HG03469 (cell line): ENCODE measurements around the gene CCDC63.

Experiments used
- ATAC-seq: cut with Tn5 transposase; IDR thresholded peaks from one replicate; pipeline ENCODE4 v1.9.1; 2021; ENCODE audit warnings: mild to moderate bottlenecking, moderate library complexity, moderate number of reproducible peaks; ENCODE audit not compliant: unreplicated experiment

CCDC63 gene

GRCh38 chr12:110920324-110920910 is 73.6 kb downstream of the CCDC63 start, which contains the start of gene MYL2:
Gene MYL2 (minus strand): TSS chr12:110920579. CDS start chr12:110920529, 50 bp downstream.
- ATAC-seq = no peak

DNA sequence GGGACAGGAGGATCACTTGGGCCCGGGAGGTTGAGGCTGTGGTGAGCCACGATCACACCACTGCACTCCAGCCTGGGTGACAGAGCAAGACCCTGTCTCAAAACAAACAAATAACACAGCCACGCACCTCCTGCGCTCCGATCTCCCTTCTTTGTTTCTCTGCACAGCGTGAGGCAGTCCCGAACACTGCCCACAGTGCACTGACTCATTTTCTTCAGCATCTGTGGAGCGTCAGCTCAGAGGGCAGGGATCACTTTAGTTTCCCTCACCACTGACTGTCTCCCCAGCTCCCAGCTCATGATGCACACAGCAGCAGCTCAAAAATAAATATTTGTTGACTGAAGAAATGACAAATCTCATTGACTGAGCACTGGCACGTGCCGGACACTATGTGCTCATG is 74.5 kb downstream of the CCDC63 start:
- ATAC-seq = no peak

GRCh38 chr12:110922652-110923051 is 75.9 kb downstream of the CCDC63 start:
- ATAC-seq = no peak

DNA sequence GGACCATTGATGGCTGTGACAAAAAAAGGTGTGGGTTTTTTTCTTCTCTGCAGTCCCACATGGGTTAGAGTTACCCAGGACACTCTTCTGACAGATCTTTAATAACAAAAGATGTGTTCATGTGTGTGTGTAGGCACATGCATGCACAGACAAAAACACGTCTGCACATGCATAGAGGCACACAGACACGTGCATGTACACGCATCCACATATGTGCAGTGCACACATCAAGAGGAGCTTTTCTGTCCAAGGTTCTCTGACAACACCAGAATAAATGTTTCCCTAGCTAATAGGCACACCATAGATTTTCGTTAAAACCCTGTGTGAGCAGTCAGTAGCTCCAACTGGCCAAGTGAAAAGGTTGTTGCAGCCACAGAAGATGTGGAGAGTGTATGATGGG is 76.4 kb downstream of the CCDC63 start:
- no peak for ATAC-seq

DNA sequence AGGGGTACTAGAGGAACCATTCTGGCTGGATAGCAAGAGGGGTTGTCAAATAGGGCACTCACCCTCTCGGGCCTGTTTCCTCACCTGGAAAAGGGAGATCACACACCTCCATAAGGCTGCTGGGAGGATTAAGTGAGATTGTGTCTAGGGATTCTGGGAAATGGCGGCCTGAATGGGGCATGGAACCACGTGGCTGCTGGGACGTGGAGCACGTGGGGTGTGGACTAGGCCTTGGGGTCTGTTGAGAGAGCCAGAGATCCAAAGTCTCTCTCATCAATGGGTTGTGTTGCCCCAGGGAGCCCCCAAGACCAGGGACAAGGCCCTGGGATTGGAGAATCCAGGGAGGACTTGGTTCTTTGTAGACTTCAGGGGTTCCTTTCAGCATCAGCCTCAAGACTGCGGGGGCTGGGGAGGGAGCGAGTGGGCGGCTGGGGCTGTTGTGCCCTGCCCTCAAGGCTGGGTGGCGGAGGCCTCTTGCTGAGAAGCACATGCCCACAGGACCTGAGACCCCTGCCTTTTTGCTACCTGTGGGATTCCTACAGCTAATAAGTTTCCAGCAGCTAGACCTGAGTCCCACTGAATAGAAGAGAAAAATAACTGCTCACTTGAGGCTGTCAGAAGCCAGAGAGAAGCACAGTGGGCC is 77.0 kb downstream of the CCDC63 start:
- no peak for ATAC-seq

DNA sequence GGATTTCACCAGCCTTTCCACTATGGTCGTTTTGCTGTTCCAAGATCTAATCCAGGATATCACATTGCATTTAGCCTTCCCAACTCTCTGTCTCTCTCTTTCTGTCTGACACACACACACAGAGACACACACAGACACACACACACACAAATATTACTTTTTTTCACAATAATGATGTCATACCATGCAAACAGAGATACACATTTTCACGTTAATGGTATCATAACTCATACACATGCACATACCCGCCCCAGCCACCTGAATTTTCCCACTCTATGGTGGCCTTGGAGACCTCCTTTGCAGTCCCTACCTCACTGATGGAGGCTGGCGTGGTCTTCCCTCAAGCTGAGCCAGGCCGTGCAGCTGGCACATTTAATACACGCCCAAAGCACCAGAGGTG is 80.8 kb downstream of the CCDC63 start:
- ATAC-seq = no peak

DNA sequence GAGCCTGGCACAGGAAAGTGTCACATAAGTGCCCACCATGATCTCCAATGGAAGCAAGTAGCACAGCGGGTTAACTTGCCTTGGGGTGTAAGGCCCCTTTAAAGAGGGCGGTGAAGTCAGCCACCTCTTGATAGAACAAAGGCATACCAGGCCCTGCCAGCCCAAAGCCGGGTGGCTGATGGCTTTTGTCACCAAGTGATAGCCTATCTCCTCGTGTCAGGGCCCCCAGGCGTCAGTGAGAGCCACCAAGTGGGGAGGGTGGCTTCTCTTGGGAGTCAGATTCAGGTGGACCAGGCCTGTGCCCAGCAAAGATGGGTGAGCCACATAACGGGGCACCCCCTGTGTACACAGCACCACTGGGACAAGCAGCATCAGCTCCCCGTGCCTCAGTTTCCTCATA is 81.9 kb downstream of the CCDC63 start:
- ATAC-seq = no peak

DNA sequence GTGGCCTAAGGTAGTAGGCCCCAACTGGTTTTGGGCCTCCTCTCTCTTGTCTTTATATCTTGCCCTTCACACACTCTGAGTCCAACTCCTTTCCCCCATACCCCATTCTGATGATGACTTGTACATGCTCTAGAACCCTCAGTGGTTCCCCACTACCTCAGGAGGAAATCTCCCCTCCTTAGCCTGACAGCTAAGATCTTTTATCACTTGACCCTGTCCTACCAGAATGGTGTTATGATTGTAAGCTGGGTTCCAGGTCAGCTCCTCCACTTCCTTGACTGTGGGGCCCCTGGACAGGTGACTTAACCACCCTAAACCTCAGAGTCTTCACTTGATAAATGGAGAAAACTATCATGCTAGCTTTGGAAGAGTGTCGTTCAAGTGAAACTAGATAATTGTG is 83.0 kb downstream of the CCDC63 start:
- no peak for ATAC-seq

DNA sequence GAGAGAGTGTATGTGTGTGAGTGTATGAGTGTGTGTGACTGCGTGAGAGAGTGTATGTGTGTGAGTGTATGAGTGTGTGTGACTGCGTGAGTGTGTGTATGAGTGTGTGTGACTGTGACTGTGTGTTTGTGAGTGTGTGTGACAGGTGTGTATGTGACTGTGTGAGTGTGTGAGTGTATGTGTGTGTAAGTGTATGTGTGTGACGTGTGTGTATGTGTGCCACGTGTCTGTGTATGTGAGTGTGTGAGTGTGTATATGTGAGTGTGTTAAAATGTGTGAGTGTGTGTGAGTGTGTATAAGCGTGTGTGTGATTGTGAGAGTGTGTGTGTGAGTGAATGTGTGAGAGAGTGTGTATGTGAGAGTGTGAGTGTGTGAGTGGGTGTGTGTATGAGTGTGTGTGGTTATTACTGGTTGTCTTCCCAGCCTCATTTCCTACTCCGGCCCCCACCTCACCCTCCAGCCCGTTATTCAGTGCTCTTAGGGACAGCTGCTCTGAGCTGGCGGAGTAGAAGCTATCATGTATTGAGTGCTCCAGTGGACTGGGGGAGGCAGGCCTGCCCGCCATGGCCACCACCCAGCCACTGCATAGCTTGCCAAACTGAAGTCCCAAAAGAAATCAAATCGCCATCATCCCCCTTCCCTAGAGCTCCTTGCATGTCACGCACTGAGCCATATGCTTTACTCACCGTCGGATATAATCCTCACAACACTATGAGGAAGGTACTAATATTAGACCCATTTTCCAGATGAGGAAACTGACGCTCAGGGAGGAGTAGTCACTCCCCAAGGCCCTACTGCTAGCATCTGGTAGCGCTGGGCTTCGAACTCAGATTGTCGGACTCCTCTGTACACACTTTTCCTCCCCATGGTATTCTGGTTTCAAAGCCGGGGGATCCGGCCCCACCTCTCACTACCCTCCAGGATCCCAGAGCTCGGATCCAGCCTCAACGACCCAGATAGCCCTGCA is 83.8 kb downstream of the CCDC63 start:
- no peak for ATAC-seq

DNA sequence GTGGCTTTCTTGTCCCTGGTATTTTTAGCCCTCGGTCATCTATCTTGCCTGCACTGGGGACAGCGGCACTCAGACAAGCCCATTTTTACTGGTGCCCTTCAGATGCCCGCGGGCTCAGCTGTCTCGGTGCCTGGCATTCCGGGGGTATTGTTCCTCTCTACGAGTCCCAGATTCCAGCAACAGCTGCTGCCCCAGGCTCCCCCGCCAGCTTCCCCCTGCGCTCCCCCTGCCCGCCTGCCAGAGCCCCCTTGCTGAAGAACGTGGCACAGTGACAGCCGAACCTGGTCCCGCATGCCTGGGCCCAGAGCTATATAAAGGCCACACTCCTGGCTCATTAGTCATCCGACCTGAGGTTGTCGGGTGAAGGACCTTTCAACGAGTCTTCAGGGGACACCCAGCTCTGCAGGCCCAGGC is 84.5 kb downstream of the CCDC63 start:
- ATAC-seq = no peak

GRCh38 chr12:110932046-110932445 is 85.3 kb downstream of the CCDC63 start:
- no peak for ATAC-seq

DNA sequence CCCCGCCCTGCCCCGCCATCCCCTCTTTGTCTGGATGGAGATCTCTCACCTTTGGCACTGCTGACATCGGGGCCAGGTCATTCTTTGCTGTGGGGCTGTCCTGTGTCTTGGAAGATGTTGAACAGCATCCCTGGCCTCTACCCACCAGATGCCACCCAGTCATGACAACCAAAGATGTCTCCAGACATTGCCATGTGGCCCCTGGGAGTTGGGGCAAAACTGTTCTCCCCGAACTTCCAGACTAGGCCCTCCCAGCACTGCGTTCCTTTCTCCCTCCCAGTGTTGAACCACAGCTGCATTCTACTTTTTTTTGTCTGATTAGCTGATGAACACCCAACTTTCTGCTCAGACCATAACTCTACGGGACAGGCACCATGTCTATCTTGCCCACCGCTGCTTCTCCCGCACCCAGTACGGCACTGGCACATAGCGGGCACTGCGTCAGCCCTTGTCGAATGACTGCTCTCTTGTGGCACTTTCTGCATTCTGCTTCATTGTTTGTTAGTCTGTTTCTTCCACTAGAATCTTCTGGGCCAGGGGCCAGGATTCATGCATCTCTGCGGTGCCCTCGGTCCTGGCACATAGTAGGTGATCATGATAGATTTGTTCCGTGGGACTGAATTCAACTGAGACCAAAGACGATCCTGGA is 86.7 kb downstream of the CCDC63 start:
- no peak for ATAC-seq

DNA sequence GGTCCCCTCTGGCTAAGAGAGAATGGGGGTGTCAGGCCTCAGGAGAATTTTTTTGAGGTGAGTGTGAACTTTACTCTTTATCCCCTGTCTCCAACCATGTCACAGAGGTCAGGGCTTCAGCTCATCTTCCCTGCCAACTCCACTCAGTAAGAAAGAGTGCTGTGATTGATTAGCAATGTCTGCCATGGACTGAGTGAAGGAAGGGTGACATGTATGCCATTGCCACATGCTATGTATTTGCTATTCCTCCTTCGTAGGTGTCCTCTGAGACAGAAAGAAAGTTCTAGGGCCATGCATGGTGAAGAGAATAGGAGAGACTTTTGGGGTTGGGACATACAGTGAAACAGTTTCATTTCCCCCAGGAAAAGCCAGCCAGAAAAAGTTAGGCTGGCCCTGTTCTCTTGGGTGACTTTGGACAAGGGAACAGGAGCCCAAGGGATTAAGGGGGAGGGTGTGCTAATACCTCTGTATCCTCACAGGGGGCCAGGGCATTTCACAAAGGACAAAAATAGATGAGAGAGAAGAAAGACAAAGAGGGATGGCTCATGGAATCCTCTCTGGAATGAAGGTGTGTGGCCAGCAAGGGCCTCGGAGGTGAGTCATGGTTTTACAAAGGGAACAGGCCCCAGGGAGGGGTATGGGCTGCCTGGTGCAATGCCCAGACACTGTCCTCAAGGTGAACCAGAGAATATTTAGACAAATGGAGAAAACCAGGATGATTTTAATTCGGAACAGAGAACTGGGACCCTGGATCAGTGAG is 87.5 kb downstream of the CCDC63 start:
- ATAC-seq = no peak

DNA sequence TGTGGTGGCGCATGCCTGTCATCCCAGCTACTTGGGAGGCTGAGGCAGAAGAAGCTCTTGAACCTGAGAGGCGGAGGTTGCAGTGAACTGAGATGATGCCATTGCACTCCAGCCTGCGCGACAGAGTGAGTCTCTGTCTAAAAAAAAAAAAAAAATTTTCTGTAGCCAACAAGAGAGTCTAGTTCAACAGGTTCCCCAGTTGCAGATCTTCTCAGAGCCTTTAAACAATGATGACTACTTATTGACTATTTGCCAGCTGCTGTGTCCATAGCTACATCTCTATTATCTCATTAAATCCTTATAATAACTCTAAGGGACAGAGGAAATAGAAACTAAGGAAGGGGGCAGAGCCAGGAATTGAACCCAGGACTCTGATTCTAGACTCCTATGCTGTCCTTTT is 88.8 kb downstream of the CCDC63 start:
- no peak for ATAC-seq

DNA sequence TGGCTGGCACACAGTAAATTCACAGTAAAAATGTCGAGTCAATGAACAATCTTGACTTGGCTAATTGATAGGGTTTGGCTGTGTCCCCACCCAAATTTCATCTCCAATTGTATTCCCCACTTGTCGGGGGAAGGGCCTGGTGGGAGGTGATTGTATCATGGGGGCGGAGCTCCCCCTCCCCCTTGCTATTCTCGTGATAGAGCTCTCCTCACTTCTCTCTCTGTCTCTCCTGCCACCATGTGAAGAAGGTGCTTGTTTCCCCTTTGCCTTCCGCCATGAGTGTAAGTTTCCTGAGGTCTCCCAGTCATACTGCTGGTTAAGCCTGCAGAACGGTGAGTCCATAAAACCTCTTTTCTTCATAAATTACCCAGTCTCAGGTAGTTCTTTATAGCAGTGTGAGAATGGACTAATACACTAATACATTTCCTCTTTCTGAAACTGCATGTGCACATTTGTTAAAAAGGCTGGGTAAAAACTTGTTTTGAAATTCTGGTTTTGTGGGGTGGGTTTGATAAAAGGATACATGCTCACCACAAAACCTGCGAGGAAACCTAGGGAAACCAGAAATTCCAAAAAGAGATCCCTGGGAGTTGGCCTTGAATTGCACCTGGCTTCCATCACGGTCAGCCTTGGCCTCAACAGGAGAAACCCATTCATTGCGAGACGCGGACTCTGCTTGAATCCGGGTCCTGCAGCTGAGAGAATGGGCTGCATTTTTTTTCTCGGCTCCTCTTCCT is 89.7 kb downstream of the CCDC63 start:
- no peak for ATAC-seq

DNA sequence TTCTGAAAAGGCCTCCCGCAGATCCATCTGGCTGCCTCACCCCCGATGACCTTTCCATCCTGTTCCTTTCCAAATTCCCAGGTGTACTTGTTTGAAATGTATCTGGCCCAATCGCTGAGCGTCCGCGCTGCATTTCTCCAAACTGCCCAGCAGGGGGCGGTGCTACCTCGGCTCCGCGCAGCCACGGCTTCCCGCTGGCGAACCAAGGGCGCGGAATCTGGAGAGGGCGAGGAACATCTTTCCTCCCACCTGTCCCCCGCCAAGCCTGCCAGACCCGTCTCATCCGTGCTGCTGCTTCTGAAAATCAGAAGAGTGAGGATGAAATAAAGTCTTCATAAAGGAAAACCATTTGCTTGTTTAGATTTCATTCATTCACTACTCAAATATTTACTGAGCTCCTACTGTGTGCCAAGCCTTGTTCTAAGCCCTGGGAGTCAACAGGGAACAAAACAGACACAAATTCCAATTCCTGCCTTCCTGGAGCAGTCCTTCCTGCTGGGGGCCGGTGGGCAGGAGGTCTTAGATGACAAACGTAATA is 90.4 kb downstream of the CCDC63 start:
- no peak for ATAC-seq

- no peak for ATAC-seq
Measured at GRCh38 chr12:110940296-110940695, 93.5 kb downstream of the CCDC63 start.

- ATAC-seq = no peak
Measured at GRCh38 chr12:110940933-110941332, 94.1 kb downstream of the CCDC63 start.

DNA sequence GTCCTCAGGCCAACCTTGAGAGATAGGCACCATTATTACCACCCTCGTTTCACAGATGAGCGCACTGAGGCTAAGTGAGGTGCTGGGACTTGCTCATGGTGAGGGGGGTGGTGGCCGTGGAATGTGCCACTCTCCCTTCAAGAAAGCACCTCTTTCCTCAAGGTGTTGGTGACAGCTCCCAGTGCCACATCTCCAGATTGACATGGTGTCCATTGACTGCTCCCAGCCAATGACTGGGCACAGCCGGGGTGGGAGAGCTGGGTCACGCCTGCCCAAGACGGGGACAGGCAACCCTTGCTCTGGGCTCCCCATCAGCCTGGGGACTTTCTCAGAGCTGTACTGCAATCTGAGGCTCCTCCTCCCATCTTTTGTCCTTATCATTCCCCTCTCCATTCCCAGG is 94.6 kb downstream of the CCDC63 start:
- ATAC-seq = no peak

GRCh38 chr12:110943373-110943772 is 96.6 kb downstream of the CCDC63 start:
- ATAC-seq = no peak
